HG03571 (cell line): ENCODE data around the gene ANKRD34B.
"Not testable (repeated sequence)": the region's sequence is repeated elsewhere in the genome, so short reads cannot be mapped to it uniquely, and the experiment has no call there.

Experiments used
- ATAC-seq: cut with Tn5 transposase; IDR thresholded peaks from one replicate; pipeline ENCODE4 v1.9.1; 2021; ENCODE audit not compliant: unreplicated experiment

ANKRD34B gene

DNA sequence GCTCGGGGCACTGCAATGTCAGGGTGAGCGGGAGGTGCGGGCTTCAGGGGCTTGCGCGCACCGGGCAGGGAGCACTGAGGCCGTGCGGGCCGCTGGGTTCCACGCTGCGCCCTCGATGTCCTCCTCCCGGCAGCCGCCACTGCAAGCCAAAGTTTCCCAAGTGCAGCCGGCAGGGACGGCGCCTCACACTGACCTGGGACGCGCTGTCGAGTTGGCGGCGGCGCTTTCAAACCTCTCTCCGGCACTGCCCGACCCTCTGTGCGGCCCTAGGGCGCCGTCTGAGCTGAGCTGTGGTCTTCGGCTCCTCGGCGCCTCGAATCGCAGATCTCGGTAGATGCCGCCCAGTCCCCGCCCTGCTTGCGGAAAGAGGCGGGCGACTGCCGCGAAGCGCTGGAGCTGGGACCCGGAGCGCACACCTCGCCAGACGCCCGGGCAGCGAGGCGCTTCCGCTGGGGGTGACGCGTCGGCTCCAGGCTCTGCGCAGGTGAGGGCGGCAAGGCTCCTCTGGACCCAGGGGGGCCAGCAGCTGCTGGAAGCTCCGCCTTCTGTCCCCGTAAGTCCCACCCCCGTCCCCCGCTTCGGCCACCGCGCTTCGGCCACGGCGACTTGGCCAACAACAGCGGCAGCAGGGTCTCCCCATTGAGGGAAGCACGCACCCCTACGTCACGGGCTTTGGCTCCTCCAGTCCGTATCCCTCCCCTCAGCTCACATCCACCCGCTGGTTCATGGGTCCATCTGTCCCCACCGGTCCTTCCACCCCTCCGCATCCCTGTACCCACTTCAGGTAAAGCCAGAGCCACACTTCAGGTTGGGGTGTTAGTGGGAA is at the start of gene ANKRD34B:
ANKRD34B (minus strand) TSS at position 320 of the 826 bp plus-strand sequence. CDS start 10,261 bp downstream, outside the sequence.
- ATAC-seq: no peak

DNA sequence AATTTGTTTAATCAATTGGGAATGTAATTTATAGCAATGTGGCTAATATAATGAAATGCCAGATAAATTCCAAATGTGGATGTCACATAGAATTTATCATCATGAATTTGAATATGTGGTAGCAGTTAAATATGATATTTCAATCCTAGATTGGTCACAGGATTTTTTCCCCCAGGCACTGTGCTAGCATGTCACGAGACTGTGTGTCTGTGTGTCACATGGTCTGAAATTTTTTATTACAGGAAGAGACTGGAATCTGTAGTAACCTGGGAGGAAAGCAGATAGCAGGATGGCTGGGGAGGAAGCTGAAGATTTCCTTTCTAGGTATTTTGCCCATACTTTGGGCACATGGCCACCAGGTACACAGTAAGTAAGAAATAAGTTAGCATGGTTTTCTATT is 49.0 kb upstream of the ANKRD34B start:
- no peak for ATAC-seq

DNA sequence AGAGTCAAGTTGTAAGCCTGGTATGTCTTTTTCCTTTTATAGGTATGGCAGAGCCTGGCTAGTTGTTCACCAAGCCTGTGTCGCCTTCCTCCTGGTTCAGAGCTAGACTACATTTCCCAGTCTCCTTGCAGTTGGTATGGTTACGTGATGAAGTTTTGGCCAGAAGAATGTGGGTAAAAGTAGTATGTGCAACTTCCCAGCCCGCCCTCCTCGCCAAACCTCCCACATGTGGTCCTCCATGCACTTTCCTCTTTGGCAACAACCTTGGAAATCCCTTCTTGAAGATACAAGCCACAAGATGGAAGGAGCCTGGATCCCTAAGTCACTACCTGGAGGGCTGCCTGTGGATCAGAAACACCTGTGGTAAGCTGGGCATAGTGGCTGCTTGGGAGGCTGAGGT is 48.4 kb upstream of the ANKRD34B start:
- ATAC-seq: no peak

DNA sequence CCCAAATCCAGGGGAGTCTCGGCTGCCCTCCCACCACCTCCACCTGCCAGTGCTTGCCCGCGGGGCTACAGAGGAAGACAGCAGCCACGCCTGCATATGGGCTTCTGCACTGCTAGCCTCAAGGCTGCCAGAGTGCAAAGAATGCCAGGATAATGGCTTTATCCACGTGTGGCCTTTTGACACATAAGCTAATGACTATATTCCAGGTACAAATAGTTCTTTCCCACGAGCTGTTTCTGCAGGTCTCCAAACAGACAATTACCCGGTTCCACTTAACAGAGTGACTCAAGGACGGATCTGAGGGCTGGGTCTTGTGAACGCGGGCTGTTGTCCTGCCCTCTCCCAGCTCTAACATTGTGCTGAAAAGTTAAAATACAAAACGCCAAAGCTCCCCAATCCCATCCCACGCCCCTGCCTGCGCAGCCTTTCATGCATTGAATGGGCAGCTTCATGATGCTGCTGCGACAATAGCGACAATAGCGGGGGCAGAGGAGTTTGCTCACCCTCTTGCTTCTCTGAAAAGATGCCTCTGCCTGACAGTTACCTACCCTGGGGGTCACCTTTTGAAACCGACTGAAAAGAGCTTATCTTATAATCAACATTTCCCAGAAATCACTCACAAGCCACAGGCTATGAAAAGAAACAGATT is 45.3 kb upstream of the ANKRD34B start:
- ATAC-seq: no peak

DNA sequence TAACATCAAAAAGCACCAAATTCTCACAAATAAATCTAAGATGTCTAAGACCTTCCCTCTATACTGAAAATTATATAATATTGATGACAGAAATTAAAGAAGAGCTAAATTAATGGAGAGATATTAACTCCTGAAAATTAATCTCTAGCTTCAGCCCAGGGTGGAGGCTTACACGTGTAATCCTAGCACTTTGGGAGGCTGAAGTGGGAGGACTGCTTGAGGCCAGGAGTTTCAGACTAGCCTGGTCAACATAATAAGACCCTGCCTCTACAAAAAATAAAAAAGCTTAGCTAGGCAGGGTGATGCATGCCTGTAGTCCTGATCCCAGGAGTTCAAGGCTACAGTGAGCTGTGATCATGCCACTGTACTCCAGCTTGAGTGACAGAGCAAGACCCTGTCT is 39.6 kb upstream of the ANKRD34B start:
- no peak for ATAC-seq

DNA sequence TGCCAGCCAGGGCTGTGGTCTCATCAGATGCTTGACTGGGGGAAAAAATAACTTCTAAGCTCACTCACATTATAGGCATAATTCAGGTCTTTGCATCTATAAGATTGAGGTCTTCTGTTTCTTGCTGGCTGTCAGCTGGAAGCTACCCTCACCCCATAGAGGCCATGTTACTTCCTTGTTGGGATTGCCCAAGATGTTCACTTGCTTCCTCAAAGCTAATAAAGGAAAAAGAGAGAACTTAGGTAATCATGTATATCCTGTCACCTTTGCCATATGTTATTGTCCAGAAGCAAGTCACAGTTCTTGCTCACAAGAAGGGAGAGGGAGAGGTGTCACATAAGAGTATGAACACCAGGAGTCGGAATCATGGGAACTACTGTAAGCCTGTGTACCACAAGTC is 38.7 kb upstream of the ANKRD34B start:
- no peak for ATAC-seq

DNA sequence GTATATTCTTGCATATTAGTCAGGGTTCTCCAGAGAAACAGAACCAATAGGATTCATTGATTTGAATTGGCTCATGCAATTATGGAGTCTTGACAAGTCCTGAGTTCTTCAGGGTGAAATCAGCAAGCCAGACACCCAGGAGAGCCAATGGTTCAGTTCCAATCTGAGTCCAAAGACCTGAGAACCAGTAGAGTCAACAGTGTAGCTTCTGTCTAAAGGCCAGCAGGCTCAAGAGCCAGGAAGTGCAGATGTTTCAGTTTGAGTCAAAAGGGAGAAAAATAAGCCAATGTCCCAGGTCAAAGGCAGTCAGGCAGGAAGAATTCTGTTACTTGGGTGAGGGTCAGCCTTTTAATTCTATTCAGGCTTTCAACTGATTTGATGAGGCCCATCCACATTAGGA is 37.8 kb upstream of the ANKRD34B start:
- peak; percentile 72 for ATAC-seq

DNA sequence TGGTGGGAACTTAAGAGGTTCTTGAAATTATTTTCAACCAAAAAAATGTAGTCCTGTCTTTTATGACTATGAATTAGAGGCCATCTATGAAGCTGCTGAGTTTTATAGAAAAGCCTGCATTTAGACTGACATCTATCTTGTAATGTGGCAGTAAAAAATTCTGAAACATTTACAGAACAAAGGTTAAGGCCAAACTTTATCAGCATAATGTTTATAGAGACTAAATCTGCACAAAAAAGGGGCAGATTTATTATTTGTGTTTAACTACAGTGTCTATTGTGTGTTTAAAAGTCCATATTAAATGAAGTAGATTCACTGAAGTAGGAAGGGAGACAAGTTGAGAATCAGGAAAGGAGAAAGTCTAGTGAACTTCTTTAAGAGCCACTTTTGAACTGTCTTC is 37.3 kb upstream of the ANKRD34B start:
- no peak for ATAC-seq

DNA sequence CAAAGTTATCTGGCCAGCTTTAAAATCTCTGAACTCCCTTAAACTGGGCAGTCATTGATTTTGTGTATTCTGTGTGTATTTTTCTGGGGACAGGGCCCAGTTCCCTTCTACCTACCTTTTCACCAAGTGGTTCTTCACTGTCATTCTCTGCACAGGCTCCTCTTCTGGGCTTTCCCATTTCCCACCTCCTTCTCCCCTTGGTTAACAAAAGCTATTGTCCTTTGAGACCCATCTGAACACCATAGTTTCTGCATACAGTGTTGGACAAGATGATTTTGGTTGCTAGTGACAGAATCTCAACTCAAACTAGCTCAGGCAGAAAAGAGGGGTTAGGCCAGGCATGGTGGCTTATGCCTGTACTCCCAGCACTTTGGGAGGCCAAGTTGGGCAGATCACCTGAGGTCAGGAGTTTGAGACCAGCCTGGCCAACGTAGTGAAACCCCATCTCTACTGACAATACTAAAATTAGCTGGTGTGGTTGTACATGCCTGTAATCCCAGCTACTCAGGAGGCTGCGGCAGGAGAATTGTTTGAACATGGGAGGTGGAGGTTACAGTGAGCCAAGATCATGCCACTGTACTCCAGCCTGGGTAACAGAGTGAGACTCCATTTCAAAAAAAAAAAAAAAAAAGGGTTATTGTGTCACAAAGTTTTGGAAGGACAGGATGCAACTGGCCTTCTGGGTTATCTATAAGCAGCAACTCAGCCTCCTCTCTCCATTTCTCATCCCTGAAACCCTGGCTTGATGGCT is 31.0 kb upstream of the ANKRD34B start:
- ATAC-seq: no peak

DNA sequence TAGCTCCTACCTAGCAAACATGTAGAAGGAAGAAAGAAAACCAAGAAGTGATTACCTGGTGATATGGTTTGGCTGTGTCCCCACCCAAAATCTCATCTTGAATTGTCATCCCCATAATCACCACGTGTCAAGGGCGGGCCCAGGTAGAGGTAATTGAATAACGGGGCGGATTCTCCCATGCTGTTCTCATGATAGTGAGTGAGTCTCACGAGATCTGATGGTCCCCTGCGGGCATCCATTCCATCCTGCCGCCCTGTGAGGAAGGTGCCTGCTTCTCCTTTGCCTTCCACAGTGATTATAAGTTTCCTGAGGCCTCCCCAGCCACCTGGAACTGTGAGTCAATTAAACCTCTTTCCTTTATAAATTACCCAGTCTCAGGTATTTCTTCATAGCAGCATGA is 27.4 kb upstream of the ANKRD34B start:
- ATAC-seq: no peak

DNA sequence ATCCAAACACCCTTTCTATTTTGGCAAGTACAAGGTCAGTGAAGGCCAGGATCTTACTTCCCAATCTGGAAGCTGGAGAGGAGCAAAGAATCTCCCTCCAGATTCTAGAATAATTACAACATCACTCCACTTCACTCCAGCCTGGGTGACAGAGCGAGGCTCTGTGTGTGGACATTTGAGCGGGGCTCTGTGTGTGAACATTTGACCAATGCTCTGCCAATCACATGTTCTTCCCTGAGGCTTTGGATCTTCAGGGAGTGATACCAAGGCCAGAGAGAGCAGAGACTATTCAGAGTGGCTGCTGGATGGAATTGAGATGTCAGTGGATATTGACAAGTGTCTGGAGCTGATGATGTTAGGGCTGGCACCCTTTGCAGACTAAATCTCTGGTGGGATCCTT is 24.7 kb upstream of the ANKRD34B start:
- no peak for ATAC-seq

DNA sequence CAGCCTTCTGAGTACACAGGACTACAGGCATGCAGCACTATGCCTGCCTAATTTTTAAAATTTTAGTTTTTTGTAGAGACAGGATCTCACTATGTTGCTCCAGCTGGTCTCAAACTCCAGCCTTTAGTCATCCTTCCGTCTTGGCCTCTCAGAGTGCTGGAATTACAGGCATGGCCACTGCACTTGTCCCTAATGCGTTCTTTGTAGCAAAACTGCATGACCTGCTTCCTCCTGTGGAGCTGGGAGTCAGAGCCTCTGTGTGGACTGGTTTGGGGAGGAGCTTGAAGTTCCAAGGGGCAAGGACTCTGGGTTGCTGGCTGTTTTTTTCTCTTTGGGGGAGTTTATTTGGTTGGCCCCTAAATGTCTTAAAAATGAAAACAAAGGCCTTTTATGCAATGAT is 22.7 kb upstream of the ANKRD34B start:
- ATAC-seq: no peak

DNA sequence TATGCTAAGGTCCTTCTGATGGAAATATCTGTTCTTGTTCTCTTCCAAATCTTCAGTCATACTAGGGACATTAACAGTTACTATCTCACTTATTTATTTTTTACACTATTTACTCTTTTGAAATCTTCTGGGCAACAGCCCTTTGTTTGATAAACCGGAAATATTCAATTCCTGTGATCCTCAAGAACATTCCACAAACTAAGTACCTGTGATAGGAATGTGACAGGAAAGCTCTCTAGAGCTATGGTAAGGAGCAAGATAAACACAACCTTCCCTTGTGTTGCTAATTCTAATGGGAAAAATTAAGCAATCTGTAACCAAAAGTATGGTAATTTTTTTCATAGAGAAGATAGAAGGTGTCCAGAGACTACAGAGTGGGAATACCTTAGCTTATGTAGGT is 22.0 kb upstream of the ANKRD34B start:
- ATAC-seq: no peak

DNA sequence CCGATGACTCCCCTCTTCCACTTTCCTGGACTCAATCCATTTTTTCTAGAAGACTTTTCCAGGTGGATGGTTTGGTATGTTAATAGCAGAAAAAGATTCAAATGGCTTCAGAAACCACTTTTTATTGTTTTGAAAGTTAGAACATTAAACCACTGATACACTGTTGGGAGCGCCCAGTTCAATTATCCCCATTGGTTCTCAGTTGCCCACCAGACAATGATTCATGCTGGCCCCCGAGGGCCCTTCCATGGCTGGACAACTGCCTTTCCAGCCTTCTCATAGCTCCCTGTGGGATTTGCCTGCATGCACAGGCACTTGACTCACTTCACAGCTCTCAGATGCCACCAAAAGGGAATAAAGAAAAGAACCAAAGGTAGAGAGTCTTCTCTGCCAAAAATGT is 21.3 kb upstream of the ANKRD34B start:
- ATAC-seq: no peak

DNA sequence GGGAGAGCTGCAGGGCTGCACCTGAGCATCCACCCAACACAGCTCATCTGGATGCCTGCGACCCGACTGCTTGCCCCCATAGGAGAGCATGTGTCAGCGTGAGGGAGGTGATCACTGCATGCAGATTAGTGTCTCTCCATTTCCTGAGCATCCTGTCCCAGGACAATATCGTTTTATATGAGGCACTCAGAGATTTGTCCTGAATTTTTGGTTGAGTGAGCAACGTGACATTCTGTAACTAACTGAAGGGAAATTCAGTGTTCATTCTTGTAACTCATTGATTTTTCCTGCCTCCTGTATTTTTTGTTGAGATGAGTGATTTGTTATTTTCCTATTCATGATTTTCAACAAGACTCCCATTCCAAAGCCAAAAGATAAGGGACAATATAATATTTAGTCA is 20.7 kb upstream of the ANKRD34B start:
- no peak for ATAC-seq

DNA sequence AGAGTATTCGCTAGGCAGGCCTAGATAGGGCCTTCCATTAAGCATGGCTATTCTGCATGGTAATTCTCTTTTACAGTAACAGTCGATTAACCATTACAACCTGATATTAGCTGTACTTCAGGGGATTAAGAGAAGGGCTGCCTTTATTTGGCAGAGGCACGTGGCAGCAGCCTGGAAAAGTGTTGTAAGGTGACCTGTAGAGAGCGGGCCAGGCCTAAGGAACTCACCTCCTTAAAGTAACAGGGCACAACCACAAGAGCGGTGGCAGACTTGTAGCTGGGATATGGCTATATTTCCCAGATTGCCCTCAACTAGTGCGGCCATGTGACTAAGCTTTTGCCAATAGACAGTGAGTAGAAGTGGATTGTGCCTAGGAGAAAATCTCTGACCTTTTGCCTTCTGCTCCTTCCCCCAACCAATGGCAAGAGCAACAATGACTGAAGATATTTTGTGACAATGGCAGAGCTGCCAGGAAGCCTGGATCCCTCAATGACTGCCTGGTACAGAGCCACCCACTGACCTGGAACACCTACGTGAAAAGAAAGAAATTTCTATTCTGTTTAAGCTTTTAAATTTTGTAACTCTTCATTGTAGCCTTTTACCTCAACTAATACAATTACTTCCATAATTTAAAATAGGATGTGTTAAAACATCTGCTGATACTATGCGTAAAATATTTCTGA is 18.9 kb upstream of the ANKRD34B start:
- ATAC-seq: no peak

DNA sequence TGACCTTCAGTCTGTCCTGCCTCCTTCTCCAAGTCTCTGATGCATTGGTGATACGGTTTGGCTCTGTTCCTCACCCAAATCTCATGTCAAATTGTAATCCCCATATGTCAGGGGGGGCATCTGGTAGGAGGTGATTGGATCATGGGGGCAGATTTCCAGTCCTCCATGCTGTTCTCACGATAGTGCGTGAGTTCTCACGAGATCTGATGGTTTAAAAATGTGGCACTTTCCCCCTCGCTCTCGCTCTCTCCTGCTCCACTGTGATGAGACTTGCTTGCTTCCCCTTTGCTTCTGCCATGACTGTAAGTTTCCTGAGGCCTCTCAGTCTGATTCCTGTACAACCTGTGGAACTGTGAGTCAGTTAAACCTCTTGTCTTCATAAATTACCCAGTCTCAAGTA is 14.7 kb upstream of the ANKRD34B start:
- ATAC-seq: no peak

DNA sequence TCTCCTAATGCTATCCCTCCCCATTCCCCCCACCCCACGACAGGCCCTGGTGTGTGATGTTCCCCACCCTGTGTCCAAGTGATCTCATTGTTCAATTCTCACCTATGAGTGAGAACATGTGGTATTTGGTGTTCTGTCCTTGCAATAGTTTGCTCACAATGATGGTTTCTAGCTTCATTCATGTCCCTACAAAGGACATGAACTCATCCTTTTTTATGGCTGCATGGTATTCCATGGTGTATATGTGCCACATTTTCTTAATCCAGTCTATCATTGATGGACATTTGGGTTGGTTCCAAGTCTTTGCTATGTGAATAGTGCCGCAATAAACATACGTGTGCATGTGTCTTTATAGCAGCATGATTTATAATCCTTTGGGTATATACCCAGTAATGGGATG is 10.2 kb upstream of the ANKRD34B start:
- not testable (repeated sequence) for ATAC-seq

DNA sequence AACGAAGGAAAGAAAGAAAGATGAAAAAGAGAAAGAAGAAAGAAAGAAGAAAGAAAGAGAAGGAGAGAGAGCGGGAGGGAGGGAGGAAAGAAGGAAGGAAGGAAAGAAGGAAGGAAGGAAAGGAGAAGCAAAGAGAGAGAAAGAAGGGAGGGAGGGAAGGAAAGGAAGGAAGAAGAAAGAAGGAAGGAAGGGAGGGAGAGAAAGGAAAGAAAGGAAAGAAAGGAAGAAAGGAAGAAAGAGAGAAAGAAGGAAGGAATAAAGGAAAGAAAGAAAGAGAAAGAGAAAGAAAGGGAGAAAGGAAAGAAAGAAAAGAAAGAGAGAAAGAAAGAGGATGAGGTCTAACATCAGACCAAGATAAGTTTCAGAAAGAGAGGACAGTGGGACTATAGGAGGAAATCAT is 9.0 kb upstream of the ANKRD34B start:
- no peak for ATAC-seq

DNA sequence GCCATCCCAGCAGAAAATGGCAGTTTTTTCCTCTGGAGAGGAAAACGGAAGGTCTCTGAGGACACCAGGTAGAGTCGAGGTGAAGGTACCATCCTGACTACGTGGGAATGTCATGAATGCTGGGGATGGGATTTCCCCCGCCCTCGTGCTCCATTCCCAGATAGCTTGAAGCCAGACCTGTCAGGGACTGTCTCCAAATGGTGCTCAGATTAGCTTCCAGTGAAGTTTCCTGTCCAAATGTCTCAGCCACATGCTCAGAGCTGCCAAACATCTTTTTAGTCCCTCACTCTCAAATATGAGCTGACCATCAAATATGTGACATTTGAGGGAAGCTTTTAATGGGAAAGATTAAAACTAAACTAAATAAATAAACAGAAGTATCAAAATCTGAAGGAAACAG is 7.6 kb upstream of the ANKRD34B start:
- no peak for ATAC-seq

DNA sequence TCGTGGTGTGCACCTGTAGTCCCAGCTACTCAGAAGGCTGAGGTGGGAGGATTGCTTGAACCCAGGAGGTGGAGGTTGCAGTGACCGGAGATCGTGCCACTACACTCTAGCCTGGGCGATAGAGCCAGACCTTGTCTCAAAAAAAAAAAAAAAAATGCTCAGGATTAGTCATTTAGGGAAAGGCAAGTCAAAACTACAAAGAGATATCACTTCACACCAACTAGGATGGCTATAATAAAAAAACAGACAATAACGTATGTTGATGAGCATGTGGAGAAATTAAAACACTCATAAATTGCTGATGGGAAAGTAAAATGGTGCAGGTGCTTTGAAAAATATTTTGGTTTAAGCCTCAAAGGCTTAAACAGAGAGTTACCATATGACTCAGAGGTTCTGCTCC is 6.3 kb upstream of the ANKRD34B start:
- ATAC-seq: no peak
